GM06990 (cell line): ENCODE data around the gene NLRC3.

Source experiments
- DNase-seq: peaks from one replicate; pipeline ENCODE4 v3.0.0-alpha.2; 2011; ENCODE audit not compliant: insufficient read length; ENCODE audit errors: extremely low read depth
- H3K27me3 ChIP-seq: replicated peaks from 2 replicates; pipeline ENCODE4 v1.6.0; 2011; ENCODE audit warnings: low read length; ENCODE audit not compliant: control insufficient read depth, insufficient read depth
- H3K36me3 ChIP-seq: 2 replicates; pipeline ENCODE4 v1.5.1; 2011; ENCODE audit warnings: low read length; ENCODE audit not compliant: control insufficient read depth, insufficient read depth
- H3K4me3 ChIP-seq: replicated peaks from 2 replicates; pipeline ENCODE4 v1.5.1; 2011; ENCODE audit warnings: low read depth, mild to moderate bottlenecking, control low read depth, low read length
- TF ChIP-seq, protein P1 (sequence below): IDR thresholded peaks from 2 replicates; pipeline ENCODE4 v1.5.1; 2011; ENCODE audit warnings: low read length, control low read depth, mild to moderate bottlenecking, inconsistent platforms; ENCODE audit not compliant: insufficient read depth, poor library complexity, severe bottlenecking

Gene NLRC3

DNA sequence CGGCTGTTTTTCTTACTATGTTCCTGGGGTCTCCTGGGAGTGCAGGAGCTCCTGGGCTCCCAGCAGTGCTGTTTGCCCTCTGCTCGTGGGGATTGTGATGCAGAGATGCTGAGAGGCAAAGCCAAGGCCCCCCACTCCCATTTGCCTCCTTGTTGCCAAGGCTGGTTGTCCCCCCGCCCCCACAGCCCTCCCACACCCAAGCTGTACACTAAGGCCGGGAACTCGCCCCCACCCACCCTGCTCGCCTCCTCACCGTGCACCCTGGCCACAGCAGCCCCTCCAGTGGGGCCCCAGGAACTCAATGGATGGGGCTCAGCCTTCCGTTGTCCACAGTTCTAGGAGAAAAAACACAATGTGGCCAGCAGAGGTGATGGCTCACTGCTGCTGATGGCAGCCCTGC is 10.2 kb downstream of the NLRC3 start:
- Histone ChIP-seq H3K4me3 (no peak overlapping the region), H3K36me3 (peaks cover 14% of the 10 kb centered on the region), H3K27me3 (no peaks in the 10 kb centered on the region)
- TF ChIP-seq, protein P1, sequence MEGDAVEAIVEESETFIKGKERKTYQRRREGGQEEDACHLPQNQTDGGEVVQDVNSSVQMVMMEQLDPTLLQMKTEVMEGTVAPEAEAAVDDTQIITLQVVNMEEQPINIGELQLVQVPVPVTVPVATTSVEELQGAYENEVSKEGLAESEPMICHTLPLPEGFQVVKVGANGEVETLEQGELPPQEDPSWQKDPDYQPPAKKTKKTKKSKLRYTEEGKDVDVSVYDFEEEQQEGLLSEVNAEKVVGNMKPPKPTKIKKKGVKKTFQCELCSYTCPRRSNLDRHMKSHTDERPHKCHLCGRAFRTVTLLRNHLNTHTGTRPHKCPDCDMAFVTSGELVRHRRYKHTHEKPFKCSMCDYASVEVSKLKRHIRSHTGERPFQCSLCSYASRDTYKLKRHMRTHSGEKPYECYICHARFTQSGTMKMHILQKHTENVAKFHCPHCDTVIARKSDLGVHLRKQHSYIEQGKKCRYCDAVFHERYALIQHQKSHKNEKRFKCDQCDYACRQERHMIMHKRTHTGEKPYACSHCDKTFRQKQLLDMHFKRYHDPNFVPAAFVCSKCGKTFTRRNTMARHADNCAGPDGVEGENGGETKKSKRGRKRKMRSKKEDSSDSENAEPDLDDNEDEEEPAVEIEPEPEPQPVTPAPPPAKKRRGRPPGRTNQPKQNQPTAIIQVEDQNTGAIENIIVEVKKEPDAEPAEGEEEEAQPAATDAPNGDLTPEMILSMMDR, result no peak
- DNase-seq, result no peak

- Histone ChIP-seq H3K4me3 (no peak overlapping the region), H3K36me3 (peaks cover 16% of the 10 kb centered on the region), H3K27me3 (no peaks in the 10 kb centered on the region)
- no peak for DNase-seq
- TF ChIP-seq, protein P1, result no peak
Measured at GRCh38 chr16:3564889-3565141, 12.4 kb downstream of the NLRC3 start.

DNA sequence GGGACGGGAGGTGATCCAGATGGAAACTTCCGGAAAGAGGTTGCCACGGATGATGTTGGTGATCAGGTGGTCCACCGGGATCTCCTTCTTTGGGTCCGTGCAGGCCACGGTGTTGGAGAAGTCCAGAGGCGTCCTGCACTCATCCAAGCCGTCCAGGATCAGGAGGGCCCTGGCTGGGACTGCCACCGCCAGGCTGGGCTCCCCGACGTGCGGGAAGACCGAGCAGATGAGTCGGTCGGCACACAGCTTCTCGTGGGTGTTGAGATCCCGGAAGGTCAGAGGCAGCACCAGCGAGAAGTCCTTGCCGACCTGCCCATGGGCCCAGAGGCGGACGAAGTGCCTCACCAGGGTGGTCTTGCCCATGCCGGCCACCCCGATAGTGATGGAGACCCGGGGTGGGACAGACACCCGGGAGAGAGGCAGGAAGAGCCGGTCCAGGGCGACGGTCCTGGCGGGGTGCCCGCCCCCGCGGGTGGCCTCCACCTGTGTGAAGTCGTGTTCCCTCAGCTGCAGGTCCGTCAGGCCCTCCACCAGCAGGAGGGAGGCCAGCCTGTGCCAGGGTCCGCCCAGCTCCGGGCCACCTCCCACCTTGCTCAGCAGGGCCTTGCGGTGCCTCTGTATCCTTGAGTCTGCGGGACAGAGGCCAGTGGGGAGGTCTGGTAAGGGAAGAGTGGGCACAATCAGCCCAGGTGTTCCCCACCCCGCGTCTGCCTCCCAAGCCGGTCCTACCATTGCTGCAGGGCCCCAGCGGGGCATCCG is 12.9 kb downstream of the NLRC3 start:
- Histone ChIP-seq H3K36me3 (peaks cover 16% of the 10 kb centered on the region), H3K4me3 (no peak overlapping the region), H3K27me3 (no peaks in the 10 kb centered on the region)
- no peak for DNase-seq
- TF ChIP-seq, protein P1, result no peak

DNA sequence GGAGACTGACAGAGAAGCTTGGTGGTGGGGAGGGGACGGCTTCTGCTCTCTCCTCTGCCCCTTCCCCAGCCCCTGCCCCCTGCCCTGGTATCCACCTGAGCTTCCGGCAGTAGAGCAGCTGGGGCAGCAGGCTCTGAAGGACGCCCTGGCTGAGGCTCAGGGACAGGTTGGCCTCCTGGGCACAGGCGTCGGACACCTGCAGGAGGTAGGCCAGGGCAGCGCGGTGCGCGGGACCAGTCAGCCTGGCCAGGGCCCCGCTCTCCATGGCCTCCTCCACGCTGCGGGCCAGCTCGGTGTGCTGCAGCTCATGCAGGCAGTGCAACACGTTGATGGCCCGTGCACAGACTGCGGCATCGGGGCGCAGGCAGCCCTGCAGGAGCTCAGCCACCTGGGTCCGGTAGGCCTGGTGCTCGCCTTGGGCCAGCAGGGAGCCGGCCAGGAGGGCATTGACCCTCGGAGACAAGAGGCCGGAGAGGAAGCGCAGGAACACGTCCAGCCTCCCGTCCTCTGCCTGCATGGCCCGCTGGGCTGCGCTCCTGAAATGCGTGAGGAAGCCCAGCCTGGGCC is 14.2 kb downstream of the NLRC3 start:
- H3K36me3 ChIP-seq, result peaks cover 16% of the 10 kb centered on the region

GRCh38 chr16:3561626-3562025 is 15.6 kb downstream of the NLRC3 start:
- TF ChIP-seq, protein P1, result no peak
- no peak for DNase-seq
- Histone ChIP-seq H3K4me3 (no peak overlapping the region), H3K36me3 (peaks cover 20% of the 10 kb centered on the region), H3K27me3 (no peaks in the 10 kb centered on the region)

More for the DNA sequence above, 14.2 kb downstream of the NLRC3 start:
- H3K27me3 ChIP-seq, result no peaks in the 10 kb centered on the region
- DNase-seq, result no peak
- TF ChIP-seq, protein P1, result no peak
- no peak overlapping the region for H3K4me3 ChIP-seq
